K562 (cell line): ENCODE measurements around the gene COL4A2. TPM values are rescaled to one million over a fixed set of nuclear protein-coding genes. Genes with fewer than 3 reads are reported as not detected.

Experiments used
- AFF1 ChIP-seq, 2 experiments: fragments of 450-650 bp; IDR thresholded peaks; 2 replicates each; pipeline ENCODE4 v1.6.1; 2018; ENCODE audit warnings: mild to moderate bottlenecking in 2 of 2, low read depth in 1 of 2; ENCODE audit not compliant: partially characterized antibody in 2 of 2
- CCNT2 ChIP-seq: IDR thresholded peaks from 2 replicates; pipeline ENCODE4 v1.6.1; 2011; ENCODE audit warnings: borderline replicate concordance, low read depth, mild to moderate bottlenecking, moderate library complexity, mixed read lengths, low read length; ENCODE audit not compliant: insufficient read length; ENCODE audit errors: extremely low read depth
- CHD1 ChIP-seq: fragments of 200-600 bp; sonication (generic); IDR thresholded peaks from one replicate; pipeline ENCODE4 v1.6.1; 2012; ENCODE audit warnings: mild to moderate bottlenecking, moderate library complexity, low read length, inconsistent platforms
- E4F1 ChIP-seq: fragments of 250-450 bp; sonication (Bioruptor Pico); IDR thresholded peaks from 2 replicates; pipeline ENCODE4 v1.5.0; 2021; ENCODE audit warnings: mild to moderate bottlenecking, borderline replicate concordance
- ELK1 ChIP-seq: sonication (generic); formaldehyde crosslinking; IDR thresholded peaks from 2 replicates; pipeline ENCODE4 v1.8.1; 2022; ENCODE audit warnings: missing genetic modification reagents
- polyA plus RNA-seq, 8 experiments: library from polyadenylated mRNA; depleted of rRNA in 4 of 8; stranded (reverse) in 5 of 8; unstranded in 3 of 8; fragments of >200 nt; fragmentation: Nextera tagmentation in 2 of 8; fragmentation: Illumina TruSeq in 1 of 8; extraction: Ambion mirVana in 2 of 8; extraction: Trizol in 1 of 8; gene quantifications; 2 replicates each; pipeline versions ENCODE4 v1.2.1 to v1.2.3, GENCODE V29; 2011 to 2014; ENCODE audit warnings: inconsistent platforms in 1 of 8, missing spikeins in 1 of 8
- total RNA-seq, 7 experiments: library from RNA; depleted of rRNA in 6 of 7; stranded (reverse); fragments of >200 nt in 6 of 7; fragmentation: Illumina TruSeq in 2 of 7; extraction: Trizol in 2 of 7; gene quantifications; 2 replicates each; pipeline versions ENCODE4 v1.2.1 to v1.2.3, GENCODE V29; 2011 to 2021; ENCODE audit warnings: low replicate concordance in 1 of 7

Gene COL4A2
- total and polyA plus RNA-seq, 9 of the 15 experiments (the other 6 are each of a cell fraction or from before 2014, with no cell fraction given) = 0.13 to 15.2 (median 8.1) TPM

GRCh38 chr13:110282316-110282841, 24.7 kb upstream of the COL4A2 start (continued):
- TF ChIP-seq AFF1 (IDR thresholded peaks at IDR 0.05; ENCODE audit: low read depth in 1 of 2, partially characterized antibody in 2 of 2) = no peak
- no peak for TF ChIP-seq E4F1 (CRISPR knock-in tag)
- no peak for TF ChIP-seq CCNT2
- TF ChIP-seq CHD1 = no peak
- TF ChIP-seq ELK1 (CRISPR knock-in tag) = no peak
